SK-N-SH (cell line): Measurements from ENCODE around the gene PRSS56. TPM values are rescaled to one million over a fixed set of nuclear protein-coding genes. Genes with fewer than 3 reads are reported as not detected.

Experiments
- CTCF ChIA-PET: fragments of 300-600, 350-600 bp; formaldehyde crosslinking; extraction: SDS; loops from one replicate; lab custom pipeline; 2021; lab: Yijun Ruan, JAX
- POLR2A ChIA-PET: fragments of 350-600 bp; sonication (Branson Sonifier 250); formaldehyde crosslinking; extraction: SDS; loops from one replicate; lab custom pipeline; 2020; ENCODE audit warnings: antibody characterized with exemption, inconsistent platforms; lab: Yijun Ruan, JAX
- DNase-seq: peaks from one replicate; pipeline ENCODE4 v3.0.0; 2012
- H2AFZ ChIP-seq: fragments of 200-600 bp; sonication (generic); 2 replicates; pipeline ENCODE4 v1.8.1; 2016; ENCODE audit warnings: antibody characterized with exemption, mild to moderate bottlenecking, low read depth
- H3F3A ChIP-seq: fragments of 200-600 bp; sonication (generic); replicated peaks from 2 replicates; pipeline ENCODE3; 2016; ENCODE audit warnings: antibody characterized with exemption, mild to moderate bottlenecking; ENCODE audit not compliant: insufficient read depth
- H3K27ac ChIP-seq, 2 experiments: fragments of 200-500 bp in 1 of 2; fragments of 200-600 bp in 1 of 2; sonication (Bioruptor generic) in 1 of 2; sonication (generic), shearing (Covaris generic) in 1 of 2; 2 replicates each; pipeline versions ENCODE4 v1.5.1 to v1.6.1; 2014 to 2016; ENCODE audit warnings: low read depth in 2 of 2, inconsistent platforms in 1 of 2, low read length in 1 of 2, mild to moderate bottlenecking in 1 of 2, mixed read lengths in 1 of 2
- H3K27me3 ChIP-seq: fragments of 200-600 bp; sonication (generic), shearing (Covaris generic); 2 replicates; pipeline ENCODE4 v1.6.1; 2016; ENCODE audit warnings: mixed run types; ENCODE audit not compliant: insufficient read depth
- H3K36me3 ChIP-seq, 2 experiments: fragments of 200-500 bp in 1 of 2; fragments of 200-600 bp in 1 of 2; sonication (Bioruptor generic) in 1 of 2; sonication (generic) in 1 of 2; replicated peaks in 1 of 2; 2 replicates each; pipeline versions ENCODE3 to v1.5.1; 2014 to 2016; ENCODE audit warnings: low read length in 1 of 2, mild to moderate bottlenecking in 1 of 2; ENCODE audit not compliant: insufficient read depth in 2 of 2, control insufficient read depth in 1 of 2
- H3K4me1 ChIP-seq, 2 experiments: fragments of 200-500 bp in 1 of 2; fragments of 200-600 bp in 1 of 2; sonication (Bioruptor generic) in 1 of 2; sonication (generic), shearing (Covaris generic) in 1 of 2; 2 replicates each; pipeline versions ENCODE4 v1.5.1 to v1.6.1; 2014 to 2016; ENCODE audit warnings: low read depth in 1 of 2, low read length in 1 of 2, mixed run types in 1 of 2; ENCODE audit not compliant: insufficient read depth in 2 of 2, control insufficient read depth in 1 of 2
- H3K4me2 ChIP-seq: fragments of 200-600 bp; sonication (generic), shearing (Covaris generic); 2 replicates; pipeline ENCODE4 v1.6.1; 2017; ENCODE audit warnings: mixed run types
- H3K4me3 ChIP-seq, 2 experiments: fragments of 200-500 bp in 1 of 2; fragments of 200-600 bp in 1 of 2; sonication (Bioruptor generic) in 1 of 2; sonication (generic), shearing (Covaris generic) in 1 of 2; 2 replicates each; pipeline versions ENCODE4 v1.5.1 to v1.8.1; 2014 to 2016; ENCODE audit warnings: low read depth in 2 of 2, inconsistent platforms in 1 of 2, low read length in 1 of 2, mild to moderate bottlenecking in 1 of 2, mixed read lengths in 1 of 2, moderate library complexity in 1 of 2
- H3K79me2 ChIP-seq: fragments of 200-600 bp; sonication (generic); 2 replicates; pipeline ENCODE4 v1.8.1; 2017; ENCODE audit warnings: mild to moderate bottlenecking; ENCODE audit not compliant: insufficient read depth
- H3K9ac ChIP-seq: fragments of 200-600 bp; sonication (generic); 2 replicates; pipeline ENCODE4 v1.6.1; 2017; ENCODE audit warnings: mixed run types
- H3K9me2 ChIP-seq: fragments of 200-600 bp; sonication (generic); 2 replicates; pipeline ENCODE4 v1.6.1; 2017; ENCODE audit warnings: mixed run types
- H3K9me3 ChIP-seq: fragments of 200-600 bp; sonication (generic); 2 replicates; pipeline ENCODE4 v1.6.1; 2017; ENCODE audit warnings: mixed run types, mild to moderate bottlenecking, moderate library complexity
- H4K20me1 ChIP-seq: fragments of 200-600 bp; sonication (generic); 2 replicates; pipeline ENCODE4 v1.6.1; 2017; ENCODE audit warnings: mild to moderate bottlenecking, mixed run types; ENCODE audit not compliant: insufficient read depth
- CTCF ChIP-seq: fragments of 200-600 bp; sonication (generic); IDR thresholded peaks from 2 replicates; pipeline ENCODE4 v1.6.1; 2017; ENCODE audit warnings: antibody characterized with exemption, mild to moderate bottlenecking, moderate library complexity
- FOSL2 ChIP-seq: IDR thresholded peaks from 2 replicates; pipeline ENCODE4 v1.4.0; 2012; ENCODE audit warnings: low read depth, mild to moderate bottlenecking, moderate library complexity, borderline replicate concordance
- FOXJ3 ChIP-seq: sonication (generic); formaldehyde crosslinking; IDR thresholded peaks from 2 replicates; pipeline ENCODE4 v1.5.1; 2020; ENCODE audit warnings: mild to moderate bottlenecking, missing genetic modification reagents
- GABPA ChIP-seq: IDR thresholded peaks from 2 replicates; pipeline ENCODE4 v1.4.0; 2012; ENCODE audit warnings: low read depth, mild to moderate bottlenecking
- IRF3 ChIP-seq: fragments of 150-350 bp; IDR thresholded peaks from 2 replicates; pipeline ENCODE4 v1.6.1; 2016; ENCODE audit warnings: mild to moderate bottlenecking, low read depth, low read length
- JUND ChIP-seq: IDR thresholded peaks from 2 replicates; pipeline ENCODE4 v1.4.0; 2012
- MEF2A ChIP-seq: IDR thresholded peaks from 2 replicates; pipeline ENCODE4 v1.4.0; 2012; ENCODE audit warnings: low read depth, borderline replicate concordance
- MXI1 ChIP-seq: IDR thresholded peaks from 2 replicates; pipeline ENCODE4 v1.6.1; 2012; ENCODE audit warnings: mild to moderate bottlenecking, low read depth, low read length, improper control_type of control experiment
- NFIC ChIP-seq: IDR thresholded peaks from 2 replicates; pipeline ENCODE4 v1.4.0; 2012; ENCODE audit warnings: borderline replicate concordance
- NRF1 ChIP-seq: IDR thresholded peaks from 2 replicates; pipeline ENCODE4 v1.6.1; 2012; ENCODE audit warnings: low read depth, mild to moderate bottlenecking, low read length
- POLR2AphosphoS5 ChIP-seq: IDR thresholded peaks from 2 replicates; pipeline ENCODE4 v1.6.1; 2012; ENCODE audit warnings: low read depth, low read length
- RAD21 ChIP-seq: IDR thresholded peaks from 2 replicates; pipeline ENCODE4 v1.6.1; 2012; ENCODE audit warnings: mild to moderate bottlenecking, low read length
- SIN3A ChIP-seq: IDR thresholded peaks from 2 replicates; pipeline ENCODE4 v1.6.1; 2012; ENCODE audit warnings: low read depth, mild to moderate bottlenecking, low read length, moderate library complexity, borderline replicate concordance
- TEAD4 ChIP-seq: IDR thresholded peaks from 2 replicates; pipeline ENCODE4 v1.4.0; 2012; ENCODE audit warnings: mild to moderate bottlenecking, borderline replicate concordance; ENCODE audit not compliant: insufficient read depth
- WGBS: methylation state at CpG from one replicate; pipeline ENCODE4 v1.1.6; 2017; ENCODE audit warnings: low lambda C conversion rate; 5-methylcytosine and 5-hydroxymethylcytosine counted together
- polyA plus RNA-seq, 3 experiments: library from polyadenylated mRNA; depleted of rRNA; stranded (reverse); fragments of >200 nt; gene quantifications; 2 replicates each; pipeline ENCODE4 v1.2.3, GENCODE V29; 2012
- TF ChIP-seq, protein P1 (sequence below): IDR thresholded peaks from 2 replicates; pipeline ENCODE4 v1.4.0; 2012; ENCODE audit warnings: low read depth, borderline replicate concordance
- TF ChIP-seq, protein P2 (sequence below): IDR thresholded peaks from 2 replicates; pipeline ENCODE4 v1.4.0; 2012; ENCODE audit warnings: low read depth, borderline replicate concordance

PRSS56 gene
- polyA plus RNA-seq, 1 of the 3 experiments (the other 2 are of a cell fraction): not detected

- 30% methylated on average over 8 of the region's 11 CpGs for WGBS
- peaks cover 0 to 22% of the 10 kb centered on the region in 2 experiments; a peak in 1 of 4 replicates for H3K4me1 ChIP-seq
- TF ChIP-seq FOSL2: no peak
- TF ChIP-seq MXI1: 0 out of 2 replicates have a peak, but pooled peaks have one; percentile 30
- TF ChIP-seq, protein P1, sequence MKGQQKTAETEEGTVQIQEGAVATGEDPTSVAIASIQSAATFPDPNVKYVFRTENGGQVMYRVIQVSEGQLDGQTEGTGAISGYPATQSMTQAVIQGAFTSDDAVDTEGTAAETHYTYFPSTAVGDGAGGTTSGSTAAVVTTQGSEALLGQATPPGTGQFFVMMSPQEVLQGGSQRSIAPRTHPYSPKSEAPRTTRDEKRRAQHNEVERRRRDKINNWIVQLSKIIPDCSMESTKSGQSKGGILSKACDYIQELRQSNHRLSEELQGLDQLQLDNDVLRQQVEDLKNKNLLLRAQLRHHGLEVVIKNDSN: no peak
- TF ChIP-seq, all 33 proteins: peak for 1
- H3K4me2 ChIP-seq: no peak overlapping the region
- peaks cover 19% of the 10 kb centered on the region for H3K27me3 ChIP-seq
- POLR2A ChIA-PET: no interaction called here
- CTCF ChIA-PET: interaction anchor here (1.5 to 3.9 kb wide), 3 partner anchors 10 to 65 kb away, joined by 4 to 55 read pairs (median 11); partner anchors contain the start of gene PRSS56
- H3K36me3 ChIP-seq: no peaks in the 10 kb centered on the region
- H2AFZ ChIP-seq: no peak overlapping the region
- H3K9me2 ChIP-seq: no peaks in the 10 kb centered on the region
- DNase-seq: peak; percentile 68
- H3F3A ChIP-seq: no peaks in the 10 kb centered on the region
- no peaks in the 10 kb centered on the region for H3K9me3 ChIP-seq
- no peak overlapping the region for H3K27ac ChIP-seq
- H3K79me2 ChIP-seq: no peaks in the 10 kb centered on the region
- no peaks in the 10 kb centered on the region for H4K20me1 ChIP-seq
- no peak overlapping the region for H3K4me3 ChIP-seq
- no peak overlapping the region for H3K9ac ChIP-seq
Observed at GRCh38 chr2:232511336-232511890, 8.8 kb upstream of the PRSS56 start.

GRCh38 chr2:232512602-232513001 lies 7.6 kb upstream of the PRSS56 start:
- CTCF ChIA-PET: interaction anchor here (0.9 to 3.9 kb wide), 6 partner anchors 9 to 77 kb away, joined by 4 to 55 read pairs (median 8); partner anchors contain the start of genes CHRND and PRSS56
- H3K4me2 ChIP-seq: no peak overlapping the region
- no peaks in the 10 kb centered on the region for H3F3A ChIP-seq
- no peak overlapping the region for H3K9ac ChIP-seq
- no peak for DNase-seq
- no peak overlapping the region for H2AFZ ChIP-seq
- H4K20me1 ChIP-seq: no peaks in the 10 kb centered on the region
- no peaks in the 10 kb centered on the region for H3K36me3 ChIP-seq
- 80% methylated on average over 9 of the region's 10 CpGs for WGBS
- no peaks in the 10 kb centered on the region for H3K9me3 ChIP-seq
- no peak for TF ChIP-seq SIN3A
- no peak for TF ChIP-seq RAD21
- no peak for TF ChIP-seq GABPA
- TF ChIP-seq POLR2AphosphoS5: no peak
- H3K4me3 ChIP-seq: no peak overlapping the region
- H3K79me2 ChIP-seq: no peaks in the 10 kb centered on the region
- POLR2A ChIA-PET: no interaction called here
- no peak overlapping the region for H3K27ac ChIP-seq
- no peaks in the 10 kb centered on the region for H3K9me2 ChIP-seq
- H3K27me3 ChIP-seq: peaks cover 19% of the 10 kb centered on the region
- H3K4me1 ChIP-seq: peaks cover 0 to 15% of the 10 kb centered on the region in 2 experiments; a peak in 1 of 4 replicates

DNA sequence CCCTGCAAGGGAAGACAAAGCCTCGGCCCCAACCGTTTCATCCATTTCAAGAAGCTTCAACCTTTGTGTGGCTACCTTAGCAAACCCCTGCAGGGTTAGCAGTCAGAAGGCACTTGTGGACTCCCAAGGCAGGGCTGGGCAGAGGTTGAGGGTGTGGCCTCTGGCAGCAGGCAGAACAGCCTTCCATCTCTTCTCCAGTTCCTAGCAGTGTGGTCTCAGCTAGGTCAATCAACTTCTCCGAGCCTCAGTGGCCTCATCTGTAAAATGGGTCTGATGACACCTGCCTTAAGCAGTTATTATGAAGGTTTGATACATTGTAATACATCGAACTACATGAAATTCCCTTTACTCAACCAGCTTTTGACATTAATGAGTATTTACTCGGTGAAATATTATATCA lies 6.8 kb upstream of the PRSS56 start:
- Histone ChIP-seq H3K27me3 (peaks cover 19% of the 10 kb centered on the region), H2AFZ (no peak overlapping the region), H3K9me3 (no peaks in the 10 kb centered on the region), H3K4me3 (no peak overlapping the region), H3F3A (no peaks in the 10 kb centered on the region), H3K4me1 (peaks cover 0 to 15% of the 10 kb centered on the region in 2 experiments; a peak in 1 of 4 replicates), H3K79me2 (no peaks in the 10 kb centered on the region), H3K36me3 (no peaks in the 10 kb centered on the region), H3K9ac (no peak overlapping the region), H4K20me1 (no peaks in the 10 kb centered on the region), H3K9me2 (no peaks in the 10 kb centered on the region), H3K4me2 (no peak overlapping the region), H3K27ac (no peak overlapping the region)
- no peak for DNase-seq
- WGBS: 34% methylated on average over 5 of the region's 5 CpGs
- CTCF ChIA-PET: interaction anchor here (0.9 to 3.9 kb wide), 6 partner anchors 8 to 78 kb away, joined by 4 to 55 read pairs (median 8); partner anchors contain the start of genes CHRND and PRSS56
- POLR2A ChIA-PET: no interaction called here
- TF ChIP-seq MXI1 (no peak), TEAD4 (no peak), CTCF (no peak), NFIC (no peak), SIN3A (no peak), JUND (no peak), FOXJ3 (CRISPR knock-in tag) (no peak), IRF3 (no peak), MEF2A (no peak), NRF1 (no peak)
- TF ChIP-seq, protein P2, sequence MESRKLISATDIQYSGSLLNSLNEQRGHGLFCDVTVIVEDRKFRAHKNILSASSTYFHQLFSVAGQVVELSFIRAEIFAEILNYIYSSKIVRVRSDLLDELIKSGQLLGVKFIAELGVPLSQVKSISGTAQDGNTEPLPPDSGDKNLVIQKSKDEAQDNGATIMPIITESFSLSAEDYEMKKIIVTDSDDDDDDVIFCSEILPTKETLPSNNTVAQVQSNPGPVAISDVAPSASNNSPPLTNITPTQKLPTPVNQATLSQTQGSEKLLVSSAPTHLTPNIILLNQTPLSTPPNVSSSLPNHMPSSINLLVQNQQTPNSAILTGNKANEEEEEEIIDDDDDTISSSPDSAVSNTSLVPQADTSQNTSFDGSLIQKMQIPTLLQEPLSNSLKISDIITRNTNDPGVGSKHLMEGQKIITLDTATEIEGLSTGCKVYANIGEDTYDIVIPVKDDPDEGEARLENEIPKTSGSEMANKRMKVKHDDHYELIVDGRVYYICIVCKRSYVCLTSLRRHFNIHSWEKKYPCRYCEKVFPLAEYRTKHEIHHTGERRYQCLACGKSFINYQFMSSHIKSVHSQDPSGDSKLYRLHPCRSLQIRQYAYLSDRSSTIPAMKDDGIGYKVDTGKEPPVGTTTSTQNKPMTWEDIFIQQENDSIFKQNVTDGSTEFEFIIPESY: no peak
